Measurements from ENCODE around the gene MRPL50.

MRPL50 gene

DNA sequence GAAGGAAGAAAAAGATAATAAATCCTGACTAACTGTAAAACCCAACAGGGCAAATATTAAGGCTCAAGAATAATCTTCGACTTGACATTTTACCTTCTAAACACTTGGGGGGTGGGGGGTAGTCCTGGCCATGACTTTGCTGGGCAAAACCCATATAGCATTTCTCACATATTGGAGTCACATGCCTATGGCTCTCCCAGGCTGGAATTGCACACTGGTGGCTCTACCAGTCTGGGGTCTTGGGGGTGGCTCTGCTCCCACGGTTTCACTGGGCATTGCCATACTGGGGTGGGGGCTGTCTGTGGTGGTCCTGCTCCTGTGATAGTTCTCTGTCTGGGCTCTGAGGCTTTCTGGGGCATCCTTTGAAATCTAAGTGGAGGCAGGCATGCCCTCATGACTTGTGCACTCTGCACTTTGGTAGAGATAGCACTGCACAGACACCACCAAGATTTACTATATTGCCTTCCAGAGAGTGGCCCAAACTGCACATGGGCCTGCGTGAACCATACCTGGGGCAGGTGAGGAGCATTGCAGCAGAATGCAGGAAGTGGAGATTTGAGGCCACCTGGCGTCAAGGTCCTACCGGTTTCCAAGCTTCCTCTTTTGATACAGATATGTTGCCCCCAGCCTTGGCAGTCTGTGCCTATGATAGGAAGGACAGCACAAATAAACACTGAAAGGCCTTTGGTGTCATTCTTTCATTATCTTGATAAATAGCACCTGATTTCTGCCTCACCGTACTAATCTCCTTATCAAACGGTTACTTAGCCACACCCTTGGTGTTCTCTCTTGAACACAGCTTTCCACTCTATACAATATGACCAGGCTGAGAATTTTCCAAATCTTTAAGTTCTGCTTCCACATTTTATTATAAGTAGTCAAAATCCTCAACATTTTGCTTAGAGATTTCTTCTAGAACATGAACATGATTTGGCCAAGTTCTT is 43.4 kb downstream of the MRPL50 start:
- ChIA-PET POLR2A (no interaction called here), CTCF (no interaction called here)
- DNase-seq (ENCODE audit: extremely low spot score) = no peak
- TF ChIP-seq LEF1 (IDR thresholded peaks at IDR 0.05; ENCODE audit: borderline replicate concordance) = no peak
- no peak for TF ChIP-seq FOXM1 (IDR thresholded peaks at IDR 0.05; ENCODE audit: borderline replicate concordance)
- TF ChIP-seq FOXK2 (IDR thresholded peaks at IDR 0.05) = no peak
- no peak for TF ChIP-seq L3MBTL2 (conservative IDR thresholded peaks at IDR 0.05)
- TF ChIP-seq ARNT (IDR thresholded peaks at IDR 0.05) = no peak
- no peak for TF ChIP-seq SP1 (IDR thresholded peaks at IDR 0.05)
- no peak for TF ChIP-seq ZNF384 (IDR thresholded peaks at IDR 0.05)
- no peak for TF ChIP-seq FOXA1 (IDR thresholded peaks at IDR 0.05)
- no peak for TF ChIP-seq TARDBP (IDR thresholded peaks at IDR 0.05)
- no peak for TF ChIP-seq NFRKB (IDR thresholded peaks at IDR 0.05)
- no peak for TF ChIP-seq CTBP1 (IDR thresholded peaks at IDR 0.05; ENCODE audit: borderline replicate concordance)
- TF ChIP-seq SUZ12 (IDR thresholded peaks at IDR 0.05) = no peak
- TF ChIP-seq, protein P1, sequence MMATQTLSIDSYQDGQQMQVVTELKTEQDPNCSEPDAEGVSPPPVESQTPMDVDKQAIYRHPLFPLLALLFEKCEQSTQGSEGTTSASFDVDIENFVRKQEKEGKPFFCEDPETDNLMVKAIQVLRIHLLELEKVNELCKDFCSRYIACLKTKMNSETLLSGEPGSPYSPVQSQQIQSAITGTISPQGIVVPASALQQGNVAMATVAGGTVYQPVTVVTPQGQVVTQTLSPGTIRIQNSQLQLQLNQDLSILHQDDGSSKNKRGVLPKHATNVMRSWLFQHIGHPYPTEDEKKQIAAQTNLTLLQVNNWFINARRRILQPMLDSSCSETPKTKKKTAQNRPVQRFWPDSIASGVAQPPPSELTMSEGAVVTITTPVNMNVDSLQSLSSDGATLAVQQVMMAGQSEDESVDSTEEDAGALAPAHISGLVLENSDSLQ (IDR thresholded peaks at IDR 0.05) = no peak
- TF ChIP-seq HDGF (IDR thresholded peaks at IDR 0.05; ENCODE audit: borderline replicate concordance) = no peak
- TF ChIP-seq ELF4 (IDR thresholded peaks at IDR 0.05) = no peak
- TF ChIP-seq BHLHE40 (IDR thresholded peaks at IDR 0.05; ENCODE audit: borderline replicate concordance) = no peak

DNA sequence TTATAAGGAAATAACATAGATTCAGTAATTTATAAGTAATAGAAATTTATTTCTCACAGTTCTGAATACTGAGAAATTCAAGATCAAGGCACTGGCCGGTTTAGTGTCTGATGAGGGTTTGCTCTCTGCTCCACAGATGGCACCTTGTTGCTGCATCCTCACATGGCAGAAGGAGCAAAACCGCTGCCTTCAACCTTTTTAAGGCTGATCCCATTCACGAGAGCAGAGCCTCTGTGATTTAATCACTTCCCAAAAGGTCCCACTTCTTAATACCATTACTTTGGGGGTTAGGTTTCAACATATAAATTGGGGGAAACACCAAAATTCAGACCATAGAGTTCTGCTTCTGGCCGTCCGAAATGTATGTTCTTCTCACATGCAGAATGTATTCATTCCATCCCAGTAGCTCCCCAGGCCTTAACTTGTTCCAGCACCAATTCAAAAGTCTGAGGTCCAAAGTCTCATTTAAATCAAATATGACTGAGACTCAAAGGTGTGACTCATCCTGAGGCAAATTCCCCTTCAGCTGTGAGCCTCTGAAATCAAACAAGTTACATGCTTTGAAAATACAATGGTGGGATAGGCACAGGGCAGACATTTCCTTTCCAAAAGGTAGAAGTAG is 44.2 kb downstream of the MRPL50 start:
- ChIA-PET POLR2A (no interaction called here), CTCF (no interaction called here)
- TF ChIP-seq HDGF (IDR thresholded peaks at IDR 0.05; ENCODE audit: borderline replicate concordance) = no peak
- no peak for TF ChIP-seq SUZ12 (IDR thresholded peaks at IDR 0.05)
- TF ChIP-seq FOXM1 (IDR thresholded peaks at IDR 0.05; ENCODE audit: borderline replicate concordance) = no peak
- DNase-seq (ENCODE audit: extremely low spot score) = no peak

DNA sequence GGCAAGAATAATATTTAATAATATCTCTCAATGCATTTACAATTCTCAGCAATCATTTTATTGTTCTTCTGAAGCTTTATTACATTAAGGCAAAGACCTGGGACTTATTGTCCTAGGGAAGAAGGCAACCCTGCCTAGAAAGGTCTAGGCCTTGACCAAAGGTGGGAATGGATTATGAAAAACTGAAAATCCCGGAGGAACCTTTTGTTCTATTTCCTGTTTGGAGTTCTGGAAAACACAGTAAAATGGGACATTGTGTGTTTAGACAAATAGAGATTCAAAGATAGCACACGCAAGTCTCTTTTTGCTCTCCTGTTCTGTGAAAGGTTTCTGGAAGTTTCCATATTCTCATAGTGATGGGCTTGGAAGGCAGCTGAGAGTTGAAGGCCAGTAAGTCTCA is 44.7 kb downstream of the MRPL50 start:
- no peak for DNase-seq (ENCODE audit: extremely low spot score)
- CTCF ChIA-PET = no interaction called here
- POLR2A ChIA-PET = no interaction called here
- TF ChIP-seq CTBP1 (IDR thresholded peaks at IDR 0.05; ENCODE audit: borderline replicate concordance) = no peak
- TF ChIP-seq, protein P1 (IDR thresholded peaks at IDR 0.05) = no peak
- no peak for TF ChIP-seq FOXM1 (IDR thresholded peaks at IDR 0.05; ENCODE audit: borderline replicate concordance)
- TF ChIP-seq BHLHE40 (IDR thresholded peaks at IDR 0.05; ENCODE audit: borderline replicate concordance) = no peak
- no peak for TF ChIP-seq ARNT (IDR thresholded peaks at IDR 0.05)
- no peak for TF ChIP-seq L3MBTL2 (conservative IDR thresholded peaks at IDR 0.05)
- TF ChIP-seq NFRKB (IDR thresholded peaks at IDR 0.05) = no peak
- TF ChIP-seq SP1 (IDR thresholded peaks at IDR 0.05) = no peak

DNA sequence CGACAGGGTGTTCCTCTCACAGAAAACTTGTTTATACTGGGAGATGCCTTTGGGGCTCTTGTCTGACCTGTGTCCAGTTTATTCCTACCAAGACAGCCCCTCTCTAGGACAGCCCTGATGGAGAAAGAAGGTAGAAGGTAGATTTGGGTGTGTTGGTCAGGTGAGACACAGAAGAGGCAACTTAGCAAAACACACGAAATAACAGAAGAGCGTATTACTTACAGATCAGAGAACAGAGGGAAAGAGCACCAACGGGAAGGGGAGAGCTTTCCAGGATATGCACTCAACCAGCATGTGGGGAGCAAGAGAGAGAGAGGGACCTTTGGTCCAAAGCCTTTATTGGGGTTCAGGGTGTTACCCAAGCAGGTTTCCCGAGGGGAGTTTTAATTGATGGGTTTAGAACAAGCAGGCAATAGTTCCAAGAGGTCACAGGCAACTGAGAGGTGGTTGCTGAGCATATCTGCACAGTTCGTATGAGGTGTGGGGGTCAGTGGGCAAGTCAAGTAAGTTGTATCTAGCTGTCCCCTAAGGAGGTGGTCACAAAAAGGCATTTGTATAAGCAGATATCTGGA is 45.4 kb downstream of the MRPL50 start:
- ChIA-PET CTCF (no interaction called here), POLR2A (no interaction called here)
- TF ChIP-seq ELF4 (IDR thresholded peaks at IDR 0.05) (no peak), FOXK2 (IDR thresholded peaks at IDR 0.05) (no peak), ZNF384 (IDR thresholded peaks at IDR 0.05) (no peak), ARNT (IDR thresholded peaks at IDR 0.05) (no peak), CTBP1 (IDR thresholded peaks at IDR 0.05; ENCODE audit: borderline replicate concordance) (no peak), L3MBTL2 (conservative IDR thresholded peaks at IDR 0.05) (no peak), BHLHE40 (IDR thresholded peaks at IDR 0.05; ENCODE audit: borderline replicate concordance) (no peak), SP1 (IDR thresholded peaks at IDR 0.05) (no peak), FOXM1 (IDR thresholded peaks at IDR 0.05; ENCODE audit: borderline replicate concordance) (no peak), NFRKB (IDR thresholded peaks at IDR 0.05) (no peak), FOXA1 (IDR thresholded peaks at IDR 0.05) (no peak), TARDBP (IDR thresholded peaks at IDR 0.05) (no peak), SUZ12 (IDR thresholded peaks at IDR 0.05) (no peak), LEF1 (IDR thresholded peaks at IDR 0.05; ENCODE audit: borderline replicate concordance) (no peak), HDGF (IDR thresholded peaks at IDR 0.05; ENCODE audit: borderline replicate concordance) (no peak)
- TF ChIP-seq, protein P1 (IDR thresholded peaks at IDR 0.05) = no peak

DNA sequence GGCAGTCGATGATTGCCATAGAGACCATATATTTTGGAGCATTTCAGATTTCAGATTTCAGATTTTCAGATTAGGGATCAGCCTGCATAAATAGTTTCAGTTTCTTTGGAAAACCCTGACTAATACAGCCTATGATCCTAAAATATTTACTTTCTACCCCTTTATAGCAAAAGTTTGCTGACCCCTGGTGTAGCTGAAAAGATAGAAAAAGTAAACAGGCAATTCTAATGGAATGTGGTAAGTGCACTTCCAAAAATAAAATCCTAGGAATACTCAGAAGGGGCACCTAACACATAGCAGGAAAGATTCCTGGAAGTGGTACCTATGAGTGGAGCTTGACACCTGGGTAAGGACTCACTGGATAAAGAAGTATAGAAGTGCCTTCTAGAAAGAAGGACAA is 48.1 kb downstream of the MRPL50 start:
- TF ChIP-seq ARNT (IDR thresholded peaks at IDR 0.05) = no peak
- no peak for TF ChIP-seq NFRKB (IDR thresholded peaks at IDR 0.05)
- TF ChIP-seq HDGF (IDR thresholded peaks at IDR 0.05; ENCODE audit: borderline replicate concordance) = no peak
- no peak for TF ChIP-seq LEF1 (IDR thresholded peaks at IDR 0.05; ENCODE audit: borderline replicate concordance)
- TF ChIP-seq FOXM1 (IDR thresholded peaks at IDR 0.05; ENCODE audit: borderline replicate concordance) = no peak
- no peak for TF ChIP-seq FOXK2 (IDR thresholded peaks at IDR 0.05)
- TF ChIP-seq CTBP1 (IDR thresholded peaks at IDR 0.05; ENCODE audit: borderline replicate concordance) = no peak
- POLR2A ChIA-PET = no interaction called here
- DNase-seq (ENCODE audit: extremely low spot score) = no peak
- CTCF ChIA-PET = no interaction called here

More for the DNA sequence above, 45.4 kb downstream of the MRPL50 start:
- DNase-seq (ENCODE audit: extremely low spot score) = no peak

DNA sequence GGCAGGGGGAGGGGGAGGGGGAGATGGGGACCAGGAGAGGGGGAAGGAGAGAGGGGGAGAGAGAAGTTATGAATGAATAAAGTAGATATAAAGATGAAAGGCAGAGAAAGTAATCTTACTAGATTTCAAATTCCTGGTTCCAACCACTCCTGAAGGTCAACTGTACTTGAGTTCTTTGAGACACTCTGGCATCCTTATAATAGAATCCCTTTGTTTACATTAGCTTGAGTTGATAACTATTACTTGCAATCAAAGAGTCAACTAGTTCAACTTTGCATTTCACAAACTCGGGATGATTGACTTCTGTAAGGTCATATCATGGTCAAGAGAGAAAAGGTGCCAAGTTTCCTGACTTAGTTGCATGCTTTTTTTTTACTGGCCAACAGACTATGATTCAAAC is 55.8 kb downstream of the MRPL50 start:
- TF ChIP-seq ZNF384 (IDR thresholded peaks at IDR 0.05) (no peak), HDGF (IDR thresholded peaks at IDR 0.05; ENCODE audit: borderline replicate concordance) (no peak), TARDBP (IDR thresholded peaks at IDR 0.05) (no peak), L3MBTL2 (conservative IDR thresholded peaks at IDR 0.05) (no peak), SP1 (IDR thresholded peaks at IDR 0.05) (no peak), FOXA1 (IDR thresholded peaks at IDR 0.05) (no peak), ELF4 (IDR thresholded peaks at IDR 0.05) (no peak), CTBP1 (IDR thresholded peaks at IDR 0.05; ENCODE audit: borderline replicate concordance) (no peak), ARNT (IDR thresholded peaks at IDR 0.05) (no peak), NFRKB (IDR thresholded peaks at IDR 0.05) (no peak), FOXK2 (IDR thresholded peaks at IDR 0.05) (no peak), LEF1 (IDR thresholded peaks at IDR 0.05; ENCODE audit: borderline replicate concordance) (no peak)
- TF ChIP-seq, protein P1 (IDR thresholded peaks at IDR 0.05) = no peak
- DNase-seq (ENCODE audit: extremely low spot score) = no peak
- CTCF ChIA-PET = no interaction called here
- POLR2A ChIA-PET = no interaction called here

Data from HEK293T (cell line).